M059J (cell line): ENCODE data around the gene GALNT9. TPM values are rescaled to one million over a fixed set of nuclear protein-coding genes. Genes with fewer than 3 reads are reported as not detected.
"Not testable (repeated sequence)": the region's sequence is repeated elsewhere in the genome, so short reads cannot be mapped to it uniquely, and the experiment has no call there.

Experiments used
- DNase-seq: peaks from one replicate; pipeline ENCODE4 v3.0.0-alpha.2; 2012; ENCODE audit warnings: low read depth
- total RNA-seq: library from RNA; depleted of rRNA; stranded (reverse); fragments of >200 nt; shearing (Covaris generic); gene quantifications from 2 replicates; pipeline ENCODE4 v1.2.3, GENCODE V29; 2014; rRNA removed

Gene GALNT9
- not detected in 2 replicates for total RNA-seq

DNA sequence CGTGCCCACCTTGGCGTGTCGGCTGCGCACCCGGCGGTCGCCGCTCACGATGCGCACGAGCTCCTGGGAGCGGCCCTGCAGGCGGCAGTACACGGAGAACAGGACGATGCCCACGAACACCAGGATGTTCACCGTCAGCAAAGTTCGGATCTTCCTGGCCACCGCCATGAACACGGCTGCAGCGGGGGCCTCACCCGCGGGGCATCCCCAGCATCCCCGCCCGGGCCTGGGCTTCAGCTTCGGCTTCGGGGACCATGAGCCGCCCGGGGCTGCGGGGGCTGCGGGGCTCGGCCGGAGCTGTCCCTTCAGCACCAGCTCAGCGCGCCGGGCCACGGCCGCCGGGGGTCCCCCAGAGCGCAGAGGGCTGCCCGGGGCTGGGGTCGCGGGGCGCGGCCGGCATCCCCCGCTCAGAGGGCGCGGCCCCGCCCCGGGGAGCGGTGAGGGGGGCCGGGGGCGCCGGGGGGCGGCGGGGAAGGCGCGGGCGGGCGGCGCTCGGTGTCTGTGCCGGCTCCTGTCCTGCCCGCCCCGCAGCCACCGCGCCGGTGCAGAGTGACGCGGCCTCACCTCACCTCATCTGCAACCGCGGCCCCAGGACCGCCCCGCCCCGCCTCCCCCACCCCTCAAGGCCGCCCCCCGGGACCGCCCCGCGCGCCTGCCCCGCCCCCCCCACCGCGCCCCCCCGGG is at the start of gene GALNT9:
Gene GALNT9, minus strand, starts transcription at position 554 of the 684 bp plus-strand sequence. Its CDS starts 386 bp downstream, at position 168.
- DNase-seq, result no peak

DNA sequence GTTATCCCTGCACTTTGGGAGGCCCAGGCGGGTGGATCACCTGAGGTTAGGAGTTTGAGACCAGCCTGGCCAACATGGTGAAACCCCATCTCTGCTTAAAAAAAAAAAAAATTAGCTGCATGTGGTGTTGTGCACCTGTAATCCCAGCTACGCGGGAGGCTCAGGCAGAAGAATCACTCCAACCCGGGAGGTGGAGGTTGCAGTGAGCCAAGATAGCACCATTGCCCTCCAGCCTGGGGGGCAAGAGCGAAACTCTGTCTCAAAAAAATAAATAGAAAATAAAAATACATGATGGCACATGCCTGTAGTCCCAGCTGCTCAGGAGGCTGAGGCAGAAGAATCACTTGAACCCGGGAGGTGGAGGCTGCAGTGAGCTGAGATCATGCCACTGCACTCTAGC is 49.7 kb upstream of the GALNT9 start:
- not testable (repeated sequence) for DNase-seq

DNA sequence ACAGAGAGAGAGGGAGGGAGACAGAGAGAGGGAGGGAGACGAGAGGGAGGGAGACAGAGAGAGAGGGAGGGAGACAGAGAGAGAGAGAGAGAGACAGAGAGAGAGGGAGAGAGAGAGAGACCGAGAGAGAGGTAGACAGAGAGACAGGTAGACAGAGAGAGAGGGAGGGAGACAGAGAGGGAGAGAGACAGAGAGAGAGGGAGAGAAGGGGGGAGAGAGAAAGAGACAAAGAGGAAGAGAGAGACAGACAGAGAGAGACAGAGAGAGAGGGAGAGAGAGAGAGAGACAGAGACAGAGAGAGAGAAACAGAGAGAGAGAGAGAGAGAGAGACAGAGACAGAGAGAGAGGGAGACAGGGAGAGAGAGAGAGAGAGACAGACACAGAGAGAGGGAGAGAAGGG is 47.8 kb upstream of the GALNT9 start:
- no peak for DNase-seq

DNA sequence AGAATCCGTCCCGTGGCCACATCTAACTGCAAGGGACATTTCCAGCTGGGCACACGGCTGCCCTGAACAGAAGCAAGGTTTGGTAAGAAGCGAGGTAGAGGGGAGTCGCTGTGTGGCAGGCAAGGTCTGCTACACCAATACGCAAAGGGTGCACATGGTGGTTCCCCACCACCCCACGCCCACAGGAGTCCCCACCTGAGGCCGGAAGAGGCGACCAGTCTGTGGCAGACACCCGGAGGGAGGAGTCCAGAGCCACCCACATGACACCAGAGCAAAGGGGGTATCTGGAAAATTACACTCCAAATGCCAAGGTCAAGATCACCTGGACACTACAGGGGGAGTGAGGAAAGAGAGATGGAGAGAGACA is 47.1 kb upstream of the GALNT9 start:
- DNase-seq, result no peak

DNA sequence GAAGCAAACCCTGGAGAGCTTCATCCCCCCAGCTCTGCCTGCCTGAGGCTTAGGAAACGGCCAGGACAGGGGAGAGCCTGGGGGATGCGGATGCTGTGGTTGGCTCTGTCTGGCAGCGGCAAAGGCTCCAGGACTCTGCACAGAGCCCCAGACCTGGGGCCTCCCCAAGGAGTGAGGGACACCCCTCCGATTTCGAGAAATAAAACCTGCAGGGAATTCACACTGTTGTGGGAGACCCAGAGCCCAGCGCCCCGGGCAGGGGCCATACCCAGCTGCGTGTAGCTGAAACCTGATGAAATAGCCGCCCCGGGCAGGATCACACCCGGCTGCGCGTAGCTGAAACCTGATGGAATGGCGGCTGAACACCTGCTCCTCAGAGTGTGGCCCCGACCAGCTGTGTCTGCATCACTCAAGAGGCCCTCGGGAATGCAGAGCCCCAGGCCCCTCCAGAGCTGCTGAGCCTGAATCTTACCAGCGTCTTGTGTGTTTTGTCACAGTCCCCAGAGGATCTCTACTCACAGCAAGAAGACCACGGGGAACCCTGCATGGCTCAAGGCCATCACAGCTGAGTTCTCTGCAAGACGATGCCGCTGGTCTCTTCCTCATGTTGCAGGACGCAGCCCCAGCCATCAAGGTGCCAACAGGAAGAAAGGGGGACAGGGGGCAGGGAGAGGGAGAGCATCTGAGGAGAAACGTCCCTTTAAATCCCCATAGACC is 46.5 kb upstream of the GALNT9 start:
- DNase-seq, result no peak

GRCh38 chr12:132374612-132375445 is 45.4 kb upstream of the GALNT9 start:
- no peak for DNase-seq

- DNase-seq, result no peak
Observed at GRCh38 chr12:132373901-132374611, 44.7 kb upstream of the GALNT9 start.

DNA sequence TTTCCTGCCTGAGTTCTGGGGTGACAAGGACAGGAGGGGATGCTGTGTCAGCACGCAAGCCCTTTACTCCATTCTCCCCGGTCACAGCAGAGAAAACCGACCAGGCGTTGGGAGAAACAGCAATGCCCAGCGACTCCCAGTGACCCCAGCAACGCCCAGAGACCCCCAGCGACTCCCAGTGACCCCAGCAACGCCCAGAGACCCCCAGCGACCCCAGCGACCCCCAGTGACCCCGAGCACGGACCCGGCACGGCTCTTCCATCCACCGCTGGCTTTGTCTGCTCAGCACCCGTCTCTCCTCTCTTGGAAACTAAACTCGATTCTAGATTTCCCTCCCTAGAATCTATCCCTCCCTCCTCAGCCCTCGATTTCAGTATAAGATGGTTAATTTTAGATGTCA is 38.5 kb upstream of the GALNT9 start:
- DNase-seq, result no peak

DNA sequence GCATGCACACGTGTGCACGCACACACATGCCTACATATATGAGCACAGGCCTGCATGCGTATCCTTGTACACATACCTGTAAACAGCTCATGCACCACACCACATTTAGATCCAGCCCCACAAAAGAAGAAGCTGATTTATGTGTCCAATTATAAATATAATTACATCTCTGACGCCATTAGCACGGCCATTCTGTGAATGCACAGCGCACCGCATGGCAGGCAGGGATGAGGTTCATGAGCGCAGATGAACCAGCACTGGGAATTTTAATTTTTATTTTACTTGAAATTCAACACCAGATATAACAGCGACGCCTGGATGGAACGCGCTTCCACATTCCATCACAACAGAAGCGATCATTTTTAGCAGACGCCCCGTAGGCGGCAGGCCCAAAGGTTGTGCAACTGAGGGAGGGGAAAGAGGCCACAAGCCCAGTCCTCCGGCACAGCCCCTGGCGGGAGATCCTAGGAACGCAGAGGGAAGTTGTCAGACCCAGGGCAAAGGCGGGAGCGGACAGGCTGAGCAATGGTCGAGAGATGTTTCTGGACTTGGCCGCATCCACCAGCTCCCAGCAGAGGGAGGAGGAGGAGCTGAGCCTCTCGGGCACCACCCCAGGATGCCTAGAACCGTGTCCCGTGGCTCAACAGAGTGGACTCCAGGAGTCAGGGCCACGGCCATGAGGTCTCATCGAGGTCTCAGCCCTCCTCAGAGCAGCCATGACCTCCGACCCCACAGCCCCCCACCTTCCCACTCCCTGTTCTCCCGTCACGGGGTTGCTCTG is 37.9 kb upstream of the GALNT9 start:
- DNase-seq, result no peak

DNA sequence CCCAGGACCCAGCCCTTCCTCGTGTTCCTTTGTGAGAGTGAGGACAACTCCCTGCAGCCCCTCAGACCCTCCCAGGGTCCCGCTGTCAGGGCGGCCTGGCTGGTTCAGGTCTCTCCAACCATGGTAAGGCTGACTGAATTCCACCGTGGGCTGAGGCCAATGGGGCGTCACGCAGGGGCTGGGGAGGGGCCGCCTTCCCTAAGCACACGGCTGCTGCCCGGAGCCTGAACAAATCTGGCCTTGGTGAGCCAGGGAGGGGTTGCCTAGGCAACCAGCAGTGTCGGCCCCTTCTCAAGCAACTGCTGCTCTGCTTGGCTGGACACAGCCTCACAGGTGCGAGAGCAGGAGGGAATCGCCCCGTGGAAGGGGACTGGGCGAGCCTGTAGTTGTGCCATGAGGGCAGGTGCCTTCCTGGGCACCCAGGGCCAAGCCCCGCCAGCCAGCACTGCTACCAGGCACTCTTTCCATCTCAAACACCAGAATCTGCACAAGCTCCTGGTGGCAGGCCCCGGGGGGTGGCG is 37.0 kb upstream of the GALNT9 start:
- DNase-seq, result no peak

GRCh38 chr12:132365226-132365625 is 35.8 kb upstream of the GALNT9 start:
- DNase-seq, result no peak

DNA sequence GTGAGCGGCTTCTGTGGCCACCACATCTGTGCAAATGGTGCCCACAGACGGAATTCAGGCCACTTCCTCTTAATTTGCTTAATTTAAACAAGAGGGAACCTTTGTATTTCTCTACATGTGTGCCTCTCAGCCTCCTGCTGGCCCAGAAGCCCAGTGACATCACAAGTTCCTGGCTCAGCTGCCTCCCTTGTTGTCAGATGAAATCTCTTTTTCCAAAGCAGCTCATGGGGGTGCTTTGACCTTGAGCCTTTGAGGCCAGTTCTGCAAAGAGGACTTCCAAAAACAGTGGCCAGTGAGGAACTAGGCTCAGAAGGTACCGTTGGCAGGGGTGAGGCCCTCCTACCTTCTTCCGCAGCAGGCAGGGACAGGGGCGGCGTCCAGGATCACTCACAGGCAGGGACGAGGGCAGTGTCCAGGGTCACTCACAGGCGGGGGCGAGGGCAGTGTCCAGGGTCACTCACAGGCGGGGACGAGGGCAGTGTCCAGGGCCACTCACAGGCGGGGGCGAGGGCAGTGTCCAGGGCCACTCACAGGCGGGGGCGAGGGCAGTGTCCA is 35.0 kb upstream of the GALNT9 start:
- DNase-seq, result no peak

DNA sequence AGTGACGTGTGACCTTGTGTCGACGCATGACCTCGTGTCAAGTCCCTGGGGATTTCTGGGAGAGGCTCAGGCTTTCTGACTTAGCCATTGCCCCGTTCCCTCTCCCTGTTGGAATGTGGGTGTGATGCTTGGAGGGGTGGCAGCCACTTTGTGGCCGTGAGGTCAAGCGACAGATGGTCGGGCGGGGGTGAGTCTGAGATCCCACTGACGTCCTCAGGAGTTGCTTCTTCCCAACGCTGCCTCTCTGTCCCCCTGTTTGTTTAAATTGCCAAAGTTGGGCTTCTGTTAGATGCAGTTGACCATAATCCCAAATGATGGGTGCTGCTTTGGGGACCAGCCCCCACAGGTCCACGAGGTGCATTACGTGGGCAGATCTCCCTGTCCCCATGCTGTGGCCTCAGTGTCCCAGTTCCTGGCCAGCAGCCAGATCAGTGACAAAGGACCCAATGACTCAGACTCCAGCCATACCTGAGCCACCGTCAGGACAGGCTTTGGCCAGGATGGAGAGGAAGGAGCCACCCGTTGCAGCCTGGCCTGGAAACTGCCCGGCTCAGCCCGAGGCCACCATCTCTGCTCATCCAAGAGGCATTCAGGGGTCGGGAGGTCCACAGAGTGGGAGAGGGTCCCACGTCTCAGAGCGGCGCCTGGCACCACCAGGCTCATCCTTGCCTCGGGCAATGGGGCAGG is 34.4 kb upstream of the GALNT9 start:
- DNase-seq, result no peak

- no peak for DNase-seq
Observed at GRCh38 chr12:132362996-132363660, 33.7 kb upstream of the GALNT9 start.

DNA sequence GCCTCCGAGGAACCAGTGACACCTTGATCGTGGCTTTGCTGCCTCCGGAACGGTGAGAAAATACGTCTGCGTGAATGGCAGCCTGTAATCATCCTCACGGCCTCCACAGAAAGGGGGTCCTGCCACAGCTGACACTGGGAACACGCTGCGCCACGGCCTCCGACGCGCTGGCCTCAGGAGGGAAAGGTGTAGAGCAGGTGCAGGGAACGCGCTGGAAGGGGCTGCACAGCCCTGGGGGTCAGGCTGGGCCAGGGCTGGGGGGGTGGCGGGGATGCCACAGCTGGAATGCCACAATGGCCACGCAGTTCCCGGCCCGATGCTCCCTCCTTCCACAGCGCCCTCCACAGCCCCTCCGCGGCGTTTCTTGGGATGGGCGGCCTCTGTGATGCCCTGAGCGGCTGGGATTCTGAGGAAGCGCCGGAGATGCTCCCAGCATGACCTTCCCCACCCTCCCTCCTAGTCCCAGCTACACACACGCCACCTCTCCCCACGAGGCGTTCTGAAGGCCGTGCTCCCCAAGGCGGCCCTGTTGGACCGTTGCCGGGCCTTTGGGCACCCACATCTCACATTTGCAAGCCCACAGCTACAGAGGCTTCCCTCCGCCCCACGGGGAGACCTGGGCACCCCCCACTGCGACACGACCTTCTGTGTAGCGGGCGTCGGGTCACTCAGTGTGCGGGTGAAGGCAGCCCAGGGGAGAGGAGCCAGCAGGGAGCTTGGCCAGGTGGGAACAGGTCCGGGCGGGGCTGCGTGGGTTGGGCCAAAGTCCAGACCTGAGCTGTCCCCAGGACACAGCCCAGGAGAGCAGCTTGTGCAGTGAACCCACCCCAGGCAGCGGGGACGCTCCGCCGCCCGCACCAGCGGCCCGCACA is 31.8 kb upstream of the GALNT9 start:
- no peak for DNase-seq

DNA sequence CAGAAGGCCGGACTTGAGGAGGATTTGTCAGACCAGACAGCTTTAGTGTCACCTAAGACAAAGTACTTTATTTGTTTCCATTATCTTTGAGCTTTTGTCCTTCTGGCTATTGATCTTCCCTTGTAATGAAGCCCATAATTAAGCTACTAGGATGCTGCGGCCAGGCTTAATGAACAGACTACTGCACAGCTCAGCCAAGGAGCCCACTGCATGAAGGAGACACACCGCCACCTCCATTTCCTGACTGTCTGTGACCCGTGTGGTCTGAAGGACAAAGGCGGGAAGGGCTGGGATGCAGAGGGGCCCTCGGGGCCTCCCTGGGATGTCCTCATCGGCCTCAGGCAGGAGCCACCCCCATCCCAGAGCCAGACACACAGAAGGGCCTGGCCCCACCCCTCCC is 31.0 kb upstream of the GALNT9 start:
- DNase-seq, result no peak

GRCh38 chr12:132359971-132360370 is 30.6 kb upstream of the GALNT9 start:
- no peak for DNase-seq

DNA sequence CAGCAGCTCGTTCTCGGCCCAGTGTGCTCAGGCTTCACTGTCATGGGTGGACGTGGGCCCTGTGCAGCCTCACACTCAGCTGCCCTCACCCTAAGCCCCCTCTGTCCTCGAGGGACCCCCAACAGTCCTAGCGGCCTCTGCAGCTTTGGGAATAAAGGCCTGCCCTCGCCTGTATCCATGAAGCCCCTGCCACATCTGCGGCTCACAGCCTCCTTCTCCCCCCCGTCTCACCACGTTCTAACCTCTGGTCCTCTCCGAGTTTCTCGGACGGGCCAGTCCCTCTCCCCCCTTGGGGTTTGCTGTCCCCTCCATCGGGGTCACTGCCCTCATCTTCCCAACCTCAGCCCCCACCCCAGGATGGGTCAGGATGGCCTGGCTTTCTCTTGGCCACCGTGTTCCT is 30.2 kb upstream of the GALNT9 start:
- no peak for DNase-seq
